ENCODE data around the gene NAPSA.

NAPSA gene

GRCh38 chr19:50409347-50409746, 43.9 kb upstream of the NAPSA start:
- Histone ChIP-seq H2AFZ (no peak overlapping the region), H3K79me2 (no peaks in the 10 kb centered on the region), H3K4me3 (ENCODE audit: low read depth, low read length) (no peak overlapping the region), H3K4me1 (no peaks in the 10 kb centered on the region), H3K9me3 (ENCODE audit: control insufficient read depth, low read length) (no peaks in the 10 kb centered on the region), H3K27me3 (ENCODE audit: control insufficient read depth, insufficient read depth, low read length) (no peaks in the 10 kb centered on the region), H3K36me3 (ENCODE audit: control insufficient read depth, insufficient read depth, low read length) (no peaks in the 10 kb centered on the region), H3K4me2 (ENCODE audit: low read length) (no peak overlapping the region), H3K9ac (no peak overlapping the region), H3K27ac (no peak overlapping the region)
- no peak for TF ChIP-seq CTCF (IDR thresholded peaks at IDR 0.05)

- Histone ChIP-seq H3K36me3 (ENCODE audit: control insufficient read depth, insufficient read depth, low read length) (no peaks in the 10 kb centered on the region), H3K4me3 (ENCODE audit: low read depth, low read length) (no peak overlapping the region)
- TF ChIP-seq CTCF (IDR thresholded peaks at IDR 0.05), result no peak
Measured at GRCh38 chr19:50406829-50407228, 41.4 kb upstream of the NAPSA start.

GRCh38 chr19:50406156-50406820, 40.8 kb upstream of the NAPSA start:
- no peak overlapping the region for H2AFZ ChIP-seq
- no peaks in the 10 kb centered on the region for H3K27me3 ChIP-seq (ENCODE audit: control insufficient read depth, insufficient read depth, low read length)
- TF ChIP-seq CTCF (IDR thresholded peaks at IDR 0.05), result no peak
- H3K36me3 ChIP-seq (ENCODE audit: control insufficient read depth, insufficient read depth, low read length), result no peaks in the 10 kb centered on the region
- H3K27ac ChIP-seq, result no peak overlapping the region
- H3K4me1 ChIP-seq, result no peaks in the 10 kb centered on the region
- no peak overlapping the region for H3K4me2 ChIP-seq (ENCODE audit: low read length)
- H3K9me3 ChIP-seq (ENCODE audit: control insufficient read depth, low read length), result no peaks in the 10 kb centered on the region
- no peaks in the 10 kb centered on the region for H3K79me2 ChIP-seq
- no peak overlapping the region for H3K9ac ChIP-seq
- H3K4me3 ChIP-seq (ENCODE audit: low read depth, low read length), result no peak overlapping the region

More at GRCh38 chr19:50406829-50407228, 41.4 kb upstream of the NAPSA start:
- H3K4me1 ChIP-seq, result no peaks in the 10 kb centered on the region
- no peaks in the 10 kb centered on the region for H3K27me3 ChIP-seq (ENCODE audit: control insufficient read depth, insufficient read depth, low read length)
- H3K9ac ChIP-seq, result no peak overlapping the region
- no peak overlapping the region for H3K27ac ChIP-seq
- no peaks in the 10 kb centered on the region for H3K79me2 ChIP-seq
- H2AFZ ChIP-seq, result no peak overlapping the region
- H3K9me3 ChIP-seq (ENCODE audit: control insufficient read depth, low read length), result no peaks in the 10 kb centered on the region
- H3K4me2 ChIP-seq (ENCODE audit: low read length), result no peak overlapping the region

- no peak overlapping the region for H3K9ac ChIP-seq
- no peaks in the 10 kb centered on the region for H3K36me3 ChIP-seq (ENCODE audit: control insufficient read depth, insufficient read depth, low read length)
- no peaks in the 10 kb centered on the region for H3K4me1 ChIP-seq
- no peak overlapping the region for H2AFZ ChIP-seq
- H3K9me3 ChIP-seq (ENCODE audit: control insufficient read depth, low read length), result no peaks in the 10 kb centered on the region
- H3K4me3 ChIP-seq (ENCODE audit: low read depth, low read length), result no peak overlapping the region
- H3K27me3 ChIP-seq (ENCODE audit: control insufficient read depth, insufficient read depth, low read length), result no peaks in the 10 kb centered on the region
- no peak for TF ChIP-seq CTCF (IDR thresholded peaks at IDR 0.05)
- no peaks in the 10 kb centered on the region for H3K79me2 ChIP-seq
- H3K4me2 ChIP-seq (ENCODE audit: low read length), result no peak overlapping the region
- H3K27ac ChIP-seq, result no peak overlapping the region
Measured at GRCh38 chr19:50402544-50403301, 37.3 kb upstream of the NAPSA start.

All from parathyroid adenoma (tissue), 2 donors.